HG03521 (cell line): Measurements from ENCODE around the gene QRFP.

ENCODE experiments used
- ATAC-seq: cut with Tn5 transposase; IDR thresholded peaks from one replicate; pipeline ENCODE4 v1.9.1; 2021; ENCODE audit warnings: mild to moderate bottlenecking, moderate library complexity; ENCODE audit not compliant: unreplicated experiment

QRFP gene

GRCh38 chr9:130896233-130897014 lies at the start of gene QRFP:
TSS of gene QRFP (minus strand) at chr9:130896812. CDS start at chr9:130893838, 2,974 bp downstream.
- ATAC-seq = no peak

GRCh38 chr9:130945173-130945572 lies 48.6 kb upstream of the QRFP start:
- no peak for ATAC-seq

GRCh38 chr9:130944510-130945058 lies 48.0 kb upstream of the QRFP start:
- ATAC-seq = no peak

GRCh38 chr9:130943777-130944176 lies 47.2 kb upstream of the QRFP start:
- ATAC-seq = no peak

GRCh38 chr9:130943221-130943620 lies 46.6 kb upstream of the QRFP start:
- ATAC-seq = no peak

GRCh38 chr9:130942679-130943078 lies 46.1 kb upstream of the QRFP start:
- no peak for ATAC-seq

- no peak for ATAC-seq
Observed at GRCh38 chr9:130942084-130942483, 45.5 kb upstream of the QRFP start.

DNA sequence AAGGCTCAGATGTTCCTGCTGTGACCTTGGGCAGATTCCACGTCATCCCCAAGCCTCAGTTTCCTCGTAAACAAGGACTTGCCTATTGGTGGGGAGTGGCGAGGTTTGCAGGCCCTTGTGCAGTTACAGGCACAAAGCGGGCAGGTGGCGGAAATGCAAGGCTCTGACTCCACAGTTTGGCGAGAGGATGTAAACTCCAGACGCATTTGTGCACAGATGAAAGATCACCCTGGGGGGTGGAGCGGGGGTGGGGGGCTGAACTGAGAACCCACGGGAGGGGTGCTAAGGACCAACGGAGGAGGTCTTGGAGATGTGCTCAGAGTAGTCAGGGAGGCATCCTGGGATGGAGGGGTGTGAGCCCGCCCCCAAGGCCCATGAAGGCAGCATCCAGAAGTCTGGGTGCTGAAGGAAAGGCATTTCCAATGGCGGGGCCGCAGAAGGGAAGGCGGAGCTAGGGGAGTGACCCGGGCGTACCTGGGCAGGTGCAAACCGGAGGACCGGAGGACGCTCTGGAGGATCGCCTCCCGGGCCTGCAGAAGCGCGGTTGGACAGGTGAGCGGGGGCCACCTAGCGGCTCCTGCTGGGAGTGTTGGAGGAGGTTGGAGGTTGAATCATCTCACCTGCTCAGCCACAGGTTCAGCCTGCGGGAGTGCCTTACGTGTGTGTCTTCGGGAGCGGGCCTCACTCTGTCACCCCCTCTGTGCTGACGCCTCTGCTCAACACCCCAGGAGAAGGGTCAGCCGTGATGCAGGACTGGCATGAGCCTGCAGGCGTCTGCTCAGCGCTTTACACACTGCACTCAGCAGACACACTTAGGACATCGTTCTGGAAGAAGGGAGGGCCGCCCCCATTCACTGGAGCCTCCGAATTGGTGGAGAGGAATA lies 44.3 kb upstream of the QRFP start:
- ATAC-seq = no peak

- ATAC-seq = no peak
Observed at GRCh38 chr9:130940027-130940549, 43.5 kb upstream of the QRFP start.

DNA sequence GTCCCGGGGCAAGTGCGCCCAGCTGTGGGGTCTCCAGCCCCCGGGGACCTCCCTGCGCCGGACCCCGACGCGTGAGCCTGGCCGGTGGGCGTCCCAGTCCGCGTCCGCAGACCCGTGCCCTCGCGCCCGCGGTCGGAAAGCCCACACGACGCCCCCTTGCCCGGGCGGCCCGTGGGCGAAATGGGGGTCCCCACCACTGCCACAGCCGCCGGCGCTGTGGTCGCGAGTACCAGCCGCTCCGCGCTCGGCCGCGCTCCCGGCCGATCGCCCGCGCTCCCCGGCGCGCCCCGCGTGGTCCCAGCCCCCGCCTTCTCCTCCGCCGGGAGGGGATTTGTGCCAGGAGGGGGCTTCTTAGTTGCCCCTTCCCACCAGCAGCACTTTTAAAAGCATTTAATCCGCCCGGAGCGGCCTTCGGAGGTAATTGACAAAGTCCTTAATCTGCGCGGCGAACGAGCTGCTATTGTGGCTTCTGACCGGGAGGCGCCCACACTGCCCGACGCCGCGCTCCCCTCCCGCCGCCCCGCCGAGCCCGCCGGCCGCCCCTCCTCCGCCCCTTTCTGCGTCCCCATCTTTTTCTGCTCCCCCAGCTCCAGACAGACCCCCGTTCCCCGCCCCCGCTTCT lies 42.9 kb upstream of the QRFP start:
- no peak for ATAC-seq

GRCh38 chr9:130938652-130939404 lies 42.2 kb upstream of the QRFP start, which contains the start of gene FIBCD1:
TSS of gene FIBCD1 (minus strand) at chr9:130939247. CDS start at chr9:130938607, 640 bp downstream.
- ATAC-seq = no peak

DNA sequence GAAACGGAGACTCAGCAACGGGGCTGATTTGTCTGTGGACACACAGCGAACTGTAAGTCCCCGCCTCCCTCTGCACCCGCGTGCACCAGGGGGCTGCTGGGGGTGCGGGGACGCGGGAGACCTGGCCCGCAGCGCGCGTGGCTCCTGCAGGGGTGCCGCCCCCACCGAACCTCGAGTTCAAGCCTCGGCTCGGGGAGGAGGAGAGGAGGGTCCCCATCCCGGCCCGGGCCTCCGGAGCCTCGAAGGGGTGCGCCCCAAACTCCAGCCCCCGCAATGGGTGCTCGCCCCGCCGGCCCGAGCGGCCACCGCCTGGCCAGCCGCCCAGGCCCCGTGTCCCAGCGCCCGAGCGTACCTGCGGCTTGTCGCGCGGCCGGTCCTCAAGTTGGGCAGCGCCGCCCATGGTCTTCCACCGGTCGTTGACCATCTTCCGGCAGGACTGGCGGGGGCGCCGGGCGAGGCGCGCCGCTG lies 41.6 kb upstream of the QRFP start:
- ATAC-seq = no peak

- no peak for ATAC-seq
Observed at GRCh38 chr9:130937146-130938076, 40.8 kb upstream of the QRFP start.

DNA sequence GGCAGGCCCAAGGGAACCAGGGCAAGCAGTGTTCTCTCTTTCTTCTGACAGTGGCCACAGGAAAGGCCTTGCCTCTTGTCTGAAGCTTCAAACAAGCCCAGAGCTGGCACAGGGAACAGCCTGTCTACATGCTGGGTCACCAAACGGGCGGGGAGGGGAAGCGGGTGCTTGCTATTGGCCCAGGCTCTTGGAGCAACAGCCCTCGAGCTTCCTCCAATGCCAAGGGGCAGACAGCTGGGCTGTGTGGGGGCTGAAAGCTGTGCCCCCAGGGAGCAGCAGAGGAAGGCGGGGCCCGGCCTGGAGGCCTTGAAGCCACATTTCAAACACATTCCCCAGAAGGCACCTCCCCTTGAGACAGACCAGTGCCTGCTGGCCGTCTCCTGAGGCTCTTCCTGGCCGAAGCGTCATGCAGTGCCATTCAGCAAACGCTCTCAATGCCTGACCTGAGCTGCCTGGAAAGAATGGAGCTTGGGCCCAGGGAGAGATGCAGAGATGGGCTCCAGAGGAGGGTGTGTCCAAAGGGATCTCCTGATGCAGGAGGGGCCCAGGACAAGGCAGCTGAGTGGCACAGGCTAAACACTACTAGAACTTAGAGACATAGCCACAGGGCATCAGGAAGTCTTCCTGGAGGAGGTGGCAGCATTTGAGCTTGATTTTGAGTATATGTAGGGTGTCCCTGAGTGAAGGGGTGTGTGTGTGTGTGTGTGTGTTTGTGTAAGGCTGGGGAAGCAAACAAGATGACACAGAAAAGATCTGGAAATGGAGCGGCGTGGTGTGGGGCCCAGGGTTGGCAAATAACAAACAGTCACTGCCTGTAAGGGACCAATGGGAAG lies 39.9 kb upstream of the QRFP start:
- ATAC-seq = no peak

- no peak for ATAC-seq
Observed at GRCh38 chr9:130935648-130936271, 39.1 kb upstream of the QRFP start.

GRCh38 chr9:130934702-130935647 lies 38.4 kb upstream of the QRFP start:
- no peak for ATAC-seq
